ENCODE data around the gene PCDH15.

PCDH15 gene

GRCh38 chr10:54800741-54801421 lies at the start of gene PCDH15:
PCDH15 (minus strand) TSS chr10:54801231; CDS start chr10:54664262, 136,969 bp downstream.
- no peak for DNase-seq

GRCh38 chr10:54843932-54844331 lies 42.9 kb upstream of the PCDH15 start:
- DNase-seq = no peak

GRCh38 chr10:54843085-54843646 lies 42.1 kb upstream of the PCDH15 start:
- no peak for DNase-seq

GRCh38 chr10:54837479-54837878 lies 36.4 kb upstream of the PCDH15 start:
- DNase-seq = no peak

GRCh38 chr10:54833029-54833428 lies 32.0 kb upstream of the PCDH15 start:
- no peak for DNase-seq

GRCh38 chr10:54826994-54827560 lies 26.0 kb upstream of the PCDH15 start:
- no peak for DNase-seq

- DNase-seq = no peak
These were observed 14.6 kb upstream of the PCDH15 start for GRCh38 chr10:54815583-54815982.

- no peak for DNase-seq
These were observed 7.3 kb upstream of the PCDH15 start for GRCh38 chr10:54808186-54808935.

- DNase-seq = no peak
These were observed 1.5 kb downstream of the PCDH15 start for GRCh38 chr10:54799506-54799905.

- no peak for DNase-seq
These were observed 3.3 kb downstream of the PCDH15 start for GRCh38 chr10:54797636-54798321.

- no peak for DNase-seq
These were observed 4.2 kb downstream of the PCDH15 start for GRCh38 chr10:54796881-54797280.

- no peak for DNase-seq
These were observed 24.4 kb downstream of the PCDH15 start for GRCh38 chr10:54776622-54777021.

- no peak for DNase-seq
These were observed 28.4 kb downstream of the PCDH15 start for GRCh38 chr10:54772468-54773122.

GRCh38 chr10:54769051-54769450 lies 32.0 kb downstream of the PCDH15 start:
- DNase-seq = no peak

GRCh38 chr10:54758791-54759190 lies 42.2 kb downstream of the PCDH15 start:
- no peak for DNase-seq

GRCh38 chr10:54749623-54750022 lies 51.4 kb downstream of the PCDH15 start:
- DNase-seq = no peak

GRCh38 chr10:54745436-54745835 lies 55.6 kb downstream of the PCDH15 start:
- DNase-seq = no peak

GRCh38 chr10:54742416-54742815 lies 58.6 kb downstream of the PCDH15 start:
- no peak for DNase-seq

- no peak for DNase-seq
These were observed 72.5 kb downstream of the PCDH15 start for GRCh38 chr10:54728511-54728910.

- no peak for DNase-seq
These were observed 79.0 kb downstream of the PCDH15 start for GRCh38 chr10:54722075-54722474.

- DNase-seq = no peak
These were observed 90.1 kb downstream of the PCDH15 start for GRCh38 chr10:54710918-54711317.

- DNase-seq = no peak
These were observed 92.4 kb downstream of the PCDH15 start for GRCh38 chr10:54708591-54708990.

- no peak for DNase-seq
These were observed 93.0 kb downstream of the PCDH15 start for GRCh38 chr10:54708021-54708420.
